GM18502 (cell line): ENCODE measurements around the gene CDC42EP3.

Source experiments
- ATAC-seq: cut with Tn5 transposase; IDR thresholded peaks from one replicate; pipeline ENCODE4 v1.9.1; 2021; ENCODE audit warnings: mild to moderate bottlenecking; ENCODE audit not compliant: unreplicated experiment, poor library complexity

Gene CDC42EP3

GRCh38 chr2:37657471-37657870 is 14.0 kb downstream of the CDC42EP3 start:
- ATAC-seq = no peak

- no peak for ATAC-seq
Observed at GRCh38 chr2:37656512-37657423, 14.7 kb downstream of the CDC42EP3 start.

- ATAC-seq = peak; percentile 74
Observed at GRCh38 chr2:37654932-37655841, 16.3 kb downstream of the CDC42EP3 start.

- no peak for ATAC-seq
Observed at GRCh38 chr2:37654419-37654818, 17.0 kb downstream of the CDC42EP3 start.

GRCh38 chr2:37653805-37654378 is 17.6 kb downstream of the CDC42EP3 start:
- peak; percentile 45 for ATAC-seq

GRCh38 chr2:37653093-37653492 is 18.3 kb downstream of the CDC42EP3 start:
- ATAC-seq = no peak

- ATAC-seq = no peak
Observed at GRCh38 chr2:37652199-37652640, 19.2 kb downstream of the CDC42EP3 start.

GRCh38 chr2:37650548-37651093 is 20.8 kb downstream of the CDC42EP3 start:
- no peak for ATAC-seq

GRCh38 chr2:37649518-37649917 is 21.9 kb downstream of the CDC42EP3 start:
- ATAC-seq = no peak

GRCh38 chr2:37648331-37649011 is 23.0 kb downstream of the CDC42EP3 start:
- ATAC-seq = no peak

- no peak for ATAC-seq
Observed at GRCh38 chr2:37647971-37648330, 23.5 kb downstream of the CDC42EP3 start.

- peak; percentile 15 for ATAC-seq
Observed at GRCh38 chr2:37645836-37646235, 25.6 kb downstream of the CDC42EP3 start.

- ATAC-seq = peak; percentile 40
Observed at GRCh38 chr2:37645362-37645761, 26.1 kb downstream of the CDC42EP3 start.

- ATAC-seq = no peak
Observed at GRCh38 chr2:37644191-37644590, 27.3 kb downstream of the CDC42EP3 start.

- ATAC-seq = no peak
Observed at GRCh38 chr2:37643730-37644078, 27.7 kb downstream of the CDC42EP3 start.

- ATAC-seq = no peak
Observed at GRCh38 chr2:37642907-37643729, 28.3 kb downstream of the CDC42EP3 start.

- no peak for ATAC-seq
Observed at GRCh38 chr2:37641582-37642171, 29.8 kb downstream of the CDC42EP3 start.

- no peak for ATAC-seq
Observed at GRCh38 chr2:37639631-37640030, 31.8 kb downstream of the CDC42EP3 start.

GRCh38 chr2:37638973-37639372 is 32.5 kb downstream of the CDC42EP3 start:
- ATAC-seq = no peak
